ENCODE measurements around the gene AJAP1.

AJAP1 gene

GRCh38 chr1:4689941-4690635 lies 35.7 kb downstream of the AJAP1 start:
- H3K27me3 ChIP-seq: peaks cover 0 to 12% of the 10 kb centered on the region in 2 donors
- intact Hi-C loops (cut with DNase I; ENCODE audit: low total_unique reads): no loop called here
- no peaks in the 10 kb centered on the region for H3K36me3 ChIP-seq
- no peaks in the 10 kb centered on the region for H3K4me1 ChIP-seq
- no peak for DNase-seq
- peaks cover 0 to 1% (median 0%) of the 10 kb centered on the region in 3 donors for H3K9me3 ChIP-seq
- no peak for TF ChIP-seq CTCF (IDR thresholded peaks at IDR 0.05)
- no peak overlapping the region for H3K4me3 ChIP-seq
- H3K27ac ChIP-seq: no peak overlapping the region

GRCh38 chr1:4690951-4691675 lies 36.7 kb downstream of the AJAP1 start:
- Histone ChIP-seq H3K9me3 (peaks cover 0 to 4% (median 0%) of the 10 kb centered on the region in 3 donors), H3K4me3 (no peak overlapping the region), H3K4me1 (no peaks in the 10 kb centered on the region), H3K36me3 (no peaks in the 10 kb centered on the region), H3K27ac (no peak overlapping the region), H3K27me3 (peaks cover 0 to 9% of the 10 kb centered on the region in 2 donors)
- intact Hi-C loops (cut with DNase I; ENCODE audit: low total_unique reads): no loop called here
- DNase-seq: no peak
- no peak for TF ChIP-seq CTCF (IDR thresholded peaks at IDR 0.05)

DNA sequence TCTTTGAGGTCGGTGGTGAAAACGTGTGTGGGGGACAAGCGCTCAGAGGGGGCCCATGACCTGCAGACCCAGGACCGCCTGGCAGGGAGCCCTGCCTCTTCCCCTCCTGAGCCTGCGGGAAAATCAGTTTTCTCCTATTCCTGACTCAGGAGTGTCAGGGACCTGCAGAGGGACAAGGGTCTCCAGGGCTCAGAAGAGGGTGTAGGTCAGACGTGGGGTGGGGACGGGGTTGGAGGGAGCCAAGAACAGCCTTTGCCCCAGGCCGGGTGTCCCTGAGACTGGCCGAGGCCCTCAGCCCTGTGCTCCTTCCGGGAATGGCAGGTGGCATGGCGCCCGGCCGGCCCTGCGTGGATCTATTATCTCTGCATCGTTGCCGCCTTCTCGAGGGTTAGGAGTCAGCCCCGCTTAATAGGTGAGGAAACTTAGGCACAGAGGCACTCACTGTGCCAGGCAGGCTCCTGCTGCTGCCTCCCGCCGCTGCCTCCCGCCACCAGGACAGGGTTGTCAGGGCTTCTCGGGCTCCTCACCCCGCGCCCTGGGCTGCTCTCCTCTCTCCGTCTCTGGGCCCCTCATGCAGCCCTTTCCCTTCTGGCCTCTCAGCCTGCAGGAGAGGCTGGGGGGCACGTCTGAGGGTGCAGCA lies 37.5 kb downstream of the AJAP1 start:
- DNase-seq: no peak
- no peak for TF ChIP-seq CTCF (IDR thresholded peaks at IDR 0.05)
- no peaks in the 10 kb centered on the region for H3K4me1 ChIP-seq
- intact Hi-C loops (cut with DNase I; ENCODE audit: low total_unique reads): no loop called here
- H3K4me3 ChIP-seq: no peak overlapping the region
- H3K36me3 ChIP-seq: no peaks in the 10 kb centered on the region
- H3K27ac ChIP-seq: no peak overlapping the region
- peaks cover 0 to 4% (median 0%) of the 10 kb centered on the region in 3 donors for H3K9me3 ChIP-seq
- peaks cover 0 to 12% of the 10 kb centered on the region in 2 donors for H3K27me3 ChIP-seq

DNA sequence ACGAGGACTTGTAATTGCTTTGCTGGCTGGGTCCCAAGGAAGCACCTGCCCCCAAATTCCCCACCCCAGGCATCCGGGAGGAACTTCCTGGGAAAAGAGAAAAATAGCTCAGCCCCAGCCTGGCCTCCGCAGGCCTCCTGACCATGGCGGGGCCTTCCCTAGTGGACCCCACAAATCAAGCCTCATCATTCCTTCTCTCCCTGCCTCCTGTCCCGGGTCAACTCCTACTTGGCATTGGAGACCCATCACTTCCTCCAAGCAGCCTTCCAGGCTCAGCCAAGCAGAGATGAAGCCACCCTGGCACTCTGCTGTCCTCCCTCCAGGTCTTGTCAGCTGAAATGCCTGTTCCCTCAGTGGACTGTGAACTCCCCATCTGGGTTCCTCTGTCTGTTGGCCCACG lies 38.0 kb downstream of the AJAP1 start:
- TF ChIP-seq CTCF (IDR thresholded peaks at IDR 0.05): no peak
- Histone ChIP-seq H3K27ac (no peak overlapping the region), H3K4me1 (no peaks in the 10 kb centered on the region), H3K36me3 (no peaks in the 10 kb centered on the region), H3K27me3 (peaks cover 0 to 14% of the 10 kb centered on the region in 2 donors), H3K4me3 (no peak overlapping the region), H3K9me3 (peaks cover 0 to 4% (median 0%) of the 10 kb centered on the region in 3 donors)
- intact Hi-C loops (cut with DNase I; ENCODE audit: low total_unique reads): no loop called here
- no peak for DNase-seq

DNA sequence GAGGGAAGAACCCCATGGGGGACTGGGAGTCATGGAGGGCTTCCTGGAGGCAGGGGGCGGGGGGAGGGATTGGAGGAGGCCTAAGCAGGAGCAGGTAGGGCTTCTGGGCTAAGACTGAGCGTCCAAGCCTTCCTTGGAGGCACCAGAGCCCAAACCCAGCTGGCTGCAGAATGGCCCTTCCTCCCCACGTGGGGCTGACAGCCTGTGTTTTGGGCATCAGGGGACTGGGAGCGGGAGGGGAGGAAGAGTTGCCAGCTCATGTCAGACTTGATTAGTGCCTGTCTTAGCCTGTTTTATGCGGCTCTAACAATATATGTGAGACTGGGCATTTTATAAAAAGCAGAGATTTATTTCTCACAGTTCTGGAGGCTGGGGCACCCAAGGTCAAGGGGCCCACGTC lies 38.9 kb downstream of the AJAP1 start:
- H3K36me3 ChIP-seq: no peaks in the 10 kb centered on the region
- intact Hi-C loops (cut with DNase I; ENCODE audit: low total_unique reads): no loop called here
- H3K4me1 ChIP-seq: no peaks in the 10 kb centered on the region
- peaks cover 0 to 19% of the 10 kb centered on the region in 2 donors for H3K27me3 ChIP-seq
- H3K4me3 ChIP-seq: no peak overlapping the region
- peaks cover 0 to 4% (median 0%) of the 10 kb centered on the region in 3 donors for H3K9me3 ChIP-seq
- no peak for DNase-seq
- TF ChIP-seq CTCF (IDR thresholded peaks at IDR 0.05): no peak
- no peak overlapping the region for H3K27ac ChIP-seq
